Motor neuron (in vitro differentiated cells): ENCODE results near the gene MTMR3. TPM values are rescaled to one million over a fixed set of nuclear protein-coding genes. Genes with fewer than 3 reads are reported as not detected.
"Not testable (repeated sequence)": the region's sequence is repeated elsewhere in the genome, so short reads cannot be mapped to it uniquely, and the experiment has no call there.

ENCODE experiments used
- ATAC-seq, 8 experiments: fragments of 200-7000 bp; cut with Tn5 transposase; replicated peaks in 6 of 8; 2 replicates each; pipeline ENCODE4 v1.8.0; 2021; ENCODE audit warnings: mild to moderate bottlenecking in 8 of 8, moderate library complexity in 8 of 8
- H3K27ac ChIP-seq, 2 donors: fragments of 250-450 bp; sonication (Bioruptor Pico); 2 replicates each; pipeline ENCODE4 v1.9.0; 2021; ENCODE audit warnings: antibody characterized with exemption in 2 of 2, mild to moderate bottlenecking in 2 of 2, moderate library complexity in 1 of 2
- H3K4me1 ChIP-seq, 2 donors: fragments of 250-450 bp; sonication (Bioruptor Pico); replicated peaks in 1 of 2; 2 replicates each; pipeline ENCODE4 v1.6.1; 2021; ENCODE audit warnings: antibody characterized with exemption in 2 of 2, mild to moderate bottlenecking in 2 of 2, moderate library complexity in 1 of 2
- H3K4me3 ChIP-seq, 5 donors: fragments of 250-450 bp; sonication (Bioruptor Pico); 2 replicates each; pipeline ENCODE4 v1.9.0; 2021; ENCODE audit warnings: antibody characterized with exemption in 5 of 5, mild to moderate bottlenecking in 5 of 5, moderate library complexity in 4 of 5
- WGBS, 10 experiments: fragments of 450-650 bp; shearing (Covaris generic); methylation state at CpG; one replicate each; pipeline ENCODE4 v1.0.0; 2022; 5-methylcytosine and 5-hydroxymethylcytosine counted together
- in situ Hi-C, 9 experiments: fragments of 400-800 bp; cut with MboI; loops; one replicate each; pipeline ENCODE4 v1.15.0; 2021; ENCODE audit warnings: low sequenced_read_pairs in 9 of 9, low pct_unique_long_range_greater_than_20kb in 2 of 9; ENCODE audit not compliant: unreplicated experiment in 9 of 9
- total RNA-seq, 8 experiments: library from RNA; unstranded; fragments of 300-600 nt; gene quantifications; 2 replicates each; pipeline versions ENCODE4 v1.2.3 to v1.2.4, GENCODE V29; 2022

Gene MTMR3
- total RNA-seq, 8 experiments from 2014 or later = 16.9 to 50.3 (median 21.6) TPM

DNA sequence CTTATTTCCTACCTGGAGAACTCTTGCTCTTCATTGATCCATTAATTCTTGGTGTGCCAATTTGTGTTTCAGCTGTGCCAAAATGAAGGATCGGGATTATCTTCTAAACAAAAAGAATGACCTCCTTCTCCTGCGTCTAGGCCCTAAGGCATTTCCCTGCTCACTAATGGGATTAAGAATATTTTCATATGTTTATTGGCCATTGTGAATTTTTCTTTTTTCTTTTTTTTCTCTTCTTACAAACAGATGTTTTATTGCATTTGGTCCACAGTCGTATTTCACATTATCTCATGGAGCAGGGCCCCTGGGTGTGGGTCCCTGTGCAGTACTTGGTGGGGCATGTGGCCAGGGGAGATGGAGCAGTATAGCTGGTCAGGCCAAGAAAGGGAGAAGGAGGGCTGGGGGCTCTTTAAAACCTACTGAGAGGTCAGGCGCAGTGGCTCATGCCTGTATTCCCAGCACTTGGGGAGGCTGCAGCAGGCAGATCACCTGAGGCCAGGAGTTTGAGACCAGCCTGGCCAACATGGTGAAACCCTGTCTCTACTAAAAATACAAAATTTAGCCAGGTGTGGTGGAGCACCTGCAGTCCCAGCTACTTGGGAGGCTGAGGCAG, 162.0 kb downstream of the MTMR3 start:
- ATAC-seq = peak in 3 of 8 experiments; percentile 9 to 39 (median 17)
- WGBS, 10 experiments = 17 to 100% (median 72%) methylated on average over 1 to 4 of the region's 4 CpGs
- in situ Hi-C loops = no loop called here
- Histone ChIP-seq H3K4me3 (no peak overlapping the region), H3K27ac (no peak overlapping the region), H3K4me1 (no peaks in the 10 kb centered on the region)

DNA sequence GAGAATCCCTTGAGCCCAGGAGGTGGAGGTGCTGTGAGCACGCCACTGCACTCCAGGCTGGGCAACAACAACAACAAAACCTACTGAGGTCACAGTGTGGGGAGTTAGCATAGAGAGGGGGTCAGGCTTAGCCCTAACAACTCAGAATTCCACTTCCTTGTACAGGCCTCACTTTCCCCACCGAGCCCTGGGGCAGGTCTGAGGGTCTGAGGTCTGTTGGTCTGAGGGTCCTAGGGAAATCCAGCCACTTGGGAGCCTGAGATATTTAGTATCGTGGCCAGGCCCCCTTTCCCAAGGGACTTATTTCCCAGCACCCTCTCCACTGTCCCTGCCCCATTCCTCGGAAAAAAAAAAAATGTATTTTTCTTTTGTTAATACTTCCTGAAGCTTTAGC, 162.5 kb downstream of the MTMR3 start:
- in situ Hi-C loops = no loop called here
- no peaks in the 10 kb centered on the region for H3K4me1 ChIP-seq
- WGBS, 10 experiments = 50 to 78% (median 75%) methylated on average over 1 to 2 of the region's 4 CpGs; no CpG with 5 or more reads in 7 of the 10 experiments
- no peak overlapping the region for H3K4me3 ChIP-seq
- ATAC-seq = no peak
- no peak overlapping the region for H3K27ac ChIP-seq

DNA sequence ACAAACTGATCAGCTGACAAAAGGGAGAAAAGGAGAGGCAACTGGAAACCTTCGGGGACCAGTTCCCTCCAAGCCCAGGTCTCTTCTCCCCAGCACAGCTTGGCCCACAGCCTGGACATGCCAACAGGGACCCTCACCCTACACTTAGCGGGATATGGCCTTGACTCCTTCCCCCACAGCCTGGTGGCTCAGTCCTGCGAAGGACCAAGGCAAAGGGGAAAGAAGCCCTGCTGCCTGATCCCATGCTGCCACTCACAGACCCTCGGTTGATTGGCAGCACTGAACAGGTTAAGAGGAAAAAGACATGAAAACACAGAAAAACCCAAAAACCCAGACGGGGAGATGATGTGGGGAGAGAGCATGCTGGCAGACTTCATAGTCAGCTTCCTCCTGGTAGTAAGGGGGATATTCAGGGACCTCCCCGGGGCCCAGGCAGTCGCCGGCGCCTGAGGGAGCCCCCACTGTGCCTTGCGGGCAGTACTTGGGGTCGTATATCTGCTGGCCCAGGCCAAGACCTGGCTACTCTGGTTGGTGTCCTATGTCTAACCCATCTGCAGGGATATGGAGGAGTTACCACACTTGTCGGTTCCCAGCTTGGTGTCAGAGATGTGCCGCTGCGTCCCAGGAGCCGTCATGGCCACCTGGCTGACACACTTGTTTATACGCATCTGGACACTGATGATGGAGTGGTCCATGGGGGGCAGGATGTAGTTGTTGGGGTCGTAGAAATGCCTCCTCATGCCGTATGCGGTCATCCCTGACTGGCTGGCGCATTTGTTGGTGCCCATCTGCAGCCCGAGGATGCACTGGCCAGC, 163.1 kb downstream of the MTMR3 start:
- in situ Hi-C loops = no loop called here
- Histone ChIP-seq H3K4me3 (no peak overlapping the region), H3K4me1 (no peaks in the 10 kb centered on the region), H3K27ac (no peak overlapping the region)
- WGBS, 10 experiments = 61 to 100% (median 85%) methylated on average over 1 to 9 of the region's 21 CpGs; no CpG with 5 or more reads in 2 of the 10 experiments
- ATAC-seq = no peak

DNA sequence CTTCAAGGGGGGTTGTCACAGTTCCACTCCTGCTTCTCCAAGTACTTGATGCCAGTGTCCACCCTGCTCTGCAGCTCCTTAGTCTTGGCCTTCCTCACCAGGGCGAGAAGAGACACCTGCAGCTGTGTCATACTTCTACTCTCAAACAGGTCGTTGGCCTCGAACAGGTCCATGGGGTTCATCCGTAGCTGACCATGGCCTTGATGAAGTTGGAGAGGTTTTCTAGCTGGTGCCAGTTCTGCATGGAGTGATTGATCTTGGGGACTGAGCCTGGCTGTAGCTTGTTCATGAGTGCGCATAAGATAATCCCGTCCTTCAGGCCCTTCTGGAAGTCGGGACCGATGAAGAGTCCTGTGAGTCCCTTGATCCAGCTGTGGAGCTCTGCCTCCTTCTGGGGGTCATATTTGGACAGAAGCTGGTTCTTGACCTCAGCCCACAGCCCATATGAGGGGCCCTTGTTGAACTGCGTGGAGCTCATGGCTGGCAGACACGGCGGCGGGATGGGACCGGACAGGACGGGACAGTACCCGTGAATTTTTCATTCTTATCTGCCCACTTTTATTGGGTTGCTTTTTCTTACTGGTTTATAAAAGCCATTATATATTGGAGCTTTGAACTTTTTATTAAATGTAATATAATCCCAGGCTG, 163.9 kb downstream of the MTMR3 start:
- 79 to 96% (median 92%) methylated on average over 1 to 8 of the region's 15 CpGs; no CpG with 5 or more reads in 3 of the 10 experiments for WGBS, 10 experiments
- no peaks in the 10 kb centered on the region for H3K4me1 ChIP-seq
- in situ Hi-C loops = no loop called here
- no peak overlapping the region for H3K4me3 ChIP-seq
- no peak for ATAC-seq
- H3K27ac ChIP-seq = no peak overlapping the region

DNA sequence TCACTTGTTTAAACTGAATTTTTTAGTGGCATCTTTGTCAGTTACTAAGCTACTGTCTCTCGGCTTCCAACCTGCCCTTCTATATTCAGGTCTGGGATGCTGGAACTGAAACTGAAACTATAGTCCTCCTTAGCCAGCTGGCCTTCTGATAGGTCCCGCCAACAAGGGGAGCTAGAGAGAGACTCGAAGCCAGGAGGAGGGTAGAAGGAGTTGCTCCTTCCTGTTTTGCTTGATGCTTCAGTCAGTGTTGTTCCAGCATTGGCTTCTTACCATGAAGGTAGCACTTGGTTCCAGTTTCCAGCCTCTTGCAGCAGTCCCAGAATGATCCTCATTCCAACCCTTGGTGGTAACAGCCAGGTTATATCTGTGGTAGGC, 164.4 kb downstream of the MTMR3 start:
- 47 to 100% (median 80%) methylated on average over 1 to 3 of the region's 3 CpGs; no CpG with 5 or more reads in 3 of the 10 experiments for WGBS, 10 experiments
- no peak overlapping the region for H3K4me3 ChIP-seq
- no peaks in the 10 kb centered on the region for H3K4me1 ChIP-seq
- no peak overlapping the region for H3K27ac ChIP-seq
- in situ Hi-C loops = no loop called here
- peak in 1 of 8 experiments; percentile 16 for ATAC-seq

DNA sequence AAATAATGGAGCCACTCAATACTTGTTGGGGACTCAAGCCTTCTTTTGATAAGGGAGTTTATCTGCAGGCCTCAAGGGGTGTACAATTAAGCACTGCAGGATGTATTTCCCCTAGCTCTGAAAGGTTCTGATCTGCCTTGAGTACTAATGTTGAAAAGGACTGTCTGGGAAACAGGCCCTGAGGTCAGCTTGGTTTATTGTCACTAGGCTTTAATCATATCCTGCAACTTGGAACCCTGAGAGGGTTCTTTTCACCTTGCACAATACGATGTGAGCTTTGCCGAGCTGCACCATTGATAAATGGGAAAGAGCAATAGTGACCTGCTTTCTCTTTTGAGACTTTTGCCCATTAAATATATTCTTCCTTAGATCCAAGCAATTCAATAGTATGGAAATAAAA, 165.7 kb downstream of the MTMR3 start:
- no peak overlapping the region for H3K4me3 ChIP-seq
- H3K4me1 ChIP-seq = no peaks in the 10 kb centered on the region
- in situ Hi-C loops = no loop called here
- ATAC-seq = no peak
- H3K27ac ChIP-seq = no peak overlapping the region
- WGBS, 10 experiments = 30 to 80% (median 66%) methylated on average over 1 to 2 of the region's 2 CpGs

DNA sequence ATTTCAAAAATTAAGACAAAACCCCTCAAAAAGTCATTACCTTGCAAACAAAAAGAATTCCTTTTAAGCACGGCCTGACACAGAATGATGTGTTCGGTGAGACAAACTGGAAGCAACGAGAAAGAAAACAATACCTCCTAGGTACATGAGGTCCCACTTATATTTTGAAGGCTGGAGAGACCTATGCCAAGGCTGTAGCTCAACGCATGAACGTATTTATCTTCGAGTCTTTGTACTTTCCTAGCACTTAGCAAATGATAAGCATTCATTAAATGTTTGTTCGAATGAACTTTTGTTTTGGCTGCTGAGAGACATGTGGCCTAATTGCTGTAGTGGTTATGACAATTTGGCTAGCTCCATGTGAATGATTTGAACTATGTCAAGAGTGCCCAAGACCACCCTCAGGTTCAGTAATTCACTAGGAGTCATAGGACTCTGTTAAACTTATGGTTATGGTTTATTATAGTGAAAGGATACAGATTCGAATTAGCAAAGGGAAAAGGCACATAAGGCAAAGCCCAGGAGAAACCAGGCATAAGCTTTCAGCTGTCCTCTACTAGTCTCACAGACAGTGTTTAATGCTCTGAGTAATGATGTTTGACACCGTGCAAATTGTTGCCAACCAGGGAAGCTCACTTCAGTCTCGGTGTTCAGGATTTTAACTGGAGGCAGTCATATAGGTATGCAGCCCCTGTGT, 171.2 kb downstream of the MTMR3 start:
- Histone ChIP-seq H3K4me3 (no peak overlapping the region), H3K27ac (no peak overlapping the region), H3K4me1 (no peaks in the 10 kb centered on the region)
- WGBS, 10 experiments = 35 to 93% (median 83%) methylated on average over 3 to 10 of the region's 10 CpGs
- in situ Hi-C loops = no loop called here
- ATAC-seq = no peak

DNA sequence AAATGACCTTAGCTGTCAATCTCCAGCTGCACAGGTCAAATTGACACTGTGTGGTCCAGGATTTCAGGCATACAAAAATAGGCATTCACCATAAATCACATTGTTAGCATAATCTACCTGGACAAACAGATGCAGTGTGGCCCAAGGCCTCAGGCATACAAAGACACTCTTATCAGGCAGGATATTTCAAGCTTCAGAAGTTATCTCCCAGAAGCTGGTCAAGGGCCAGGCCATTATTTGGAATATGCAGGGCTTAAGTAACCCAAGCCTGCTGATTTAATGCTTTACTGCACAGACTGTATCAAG, 171.7 kb downstream of the MTMR3 start:
- Histone ChIP-seq H3K4me1 (no peaks in the 10 kb centered on the region), H3K4me3 (no peak overlapping the region), H3K27ac (no peak overlapping the region)
- no peak for ATAC-seq
- in situ Hi-C loops = no loop called here

DNA sequence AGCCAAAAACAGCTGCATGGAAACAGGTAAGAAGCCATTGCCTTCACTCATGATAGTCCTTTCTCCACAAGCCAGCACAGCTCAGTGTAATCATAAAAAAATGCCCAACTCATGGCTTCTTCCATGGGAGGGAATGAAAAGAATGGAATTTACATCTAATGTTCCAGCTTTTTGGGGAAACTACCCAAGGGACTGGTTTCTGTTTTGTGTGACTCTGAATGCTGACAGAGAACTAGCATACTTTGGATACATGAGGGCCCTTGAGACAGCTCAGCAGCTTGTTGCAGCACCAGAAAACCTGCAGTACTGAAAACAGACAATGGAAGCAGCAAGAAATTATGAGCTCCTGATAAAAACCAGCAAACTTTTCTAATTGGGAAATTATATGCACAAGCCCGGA, 173.0 kb downstream of the MTMR3 start:
- no peak overlapping the region for H3K4me3 ChIP-seq
- no peak overlapping the region for H3K27ac ChIP-seq
- in situ Hi-C loops = no loop called here
- 33 to 100% (median 78%) methylated on average over 1 of the region's 1 CpG; no CpG with 5 or more reads in 2 of the 10 experiments for WGBS, 10 experiments
- H3K4me1 ChIP-seq = no peaks in the 10 kb centered on the region
- no peak for ATAC-seq

DNA sequence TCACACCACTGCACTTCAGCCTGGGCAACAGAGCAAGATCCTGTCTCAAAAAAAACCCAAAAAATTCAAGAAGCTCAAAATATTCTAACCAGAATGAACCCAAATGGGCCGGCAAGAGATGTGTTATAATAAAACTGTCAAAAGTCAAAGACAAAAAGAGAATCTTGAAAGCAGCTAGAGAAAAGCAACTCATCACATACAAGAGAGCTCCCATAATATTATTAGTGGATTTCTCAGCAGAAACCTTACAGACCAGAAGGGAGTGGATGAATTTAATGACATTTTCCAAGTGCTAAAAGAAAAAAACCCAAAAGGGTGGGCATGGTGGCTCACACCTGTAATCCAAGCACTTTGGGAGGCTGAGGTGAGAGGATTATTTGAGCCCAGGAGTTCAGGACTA, 174.4 kb downstream of the MTMR3 start:
- in situ Hi-C loops = no loop called here
- 50 to 100% (median 89%) methylated on average over 1 of the region's 1 CpG; no CpG with 5 or more reads in 1 of the 10 experiments for WGBS, 10 experiments
- Histone ChIP-seq H3K27ac (no peak overlapping the region), H3K4me1 (no peaks in the 10 kb centered on the region), H3K4me3 (no peak overlapping the region)
- ATAC-seq = no peak

DNA sequence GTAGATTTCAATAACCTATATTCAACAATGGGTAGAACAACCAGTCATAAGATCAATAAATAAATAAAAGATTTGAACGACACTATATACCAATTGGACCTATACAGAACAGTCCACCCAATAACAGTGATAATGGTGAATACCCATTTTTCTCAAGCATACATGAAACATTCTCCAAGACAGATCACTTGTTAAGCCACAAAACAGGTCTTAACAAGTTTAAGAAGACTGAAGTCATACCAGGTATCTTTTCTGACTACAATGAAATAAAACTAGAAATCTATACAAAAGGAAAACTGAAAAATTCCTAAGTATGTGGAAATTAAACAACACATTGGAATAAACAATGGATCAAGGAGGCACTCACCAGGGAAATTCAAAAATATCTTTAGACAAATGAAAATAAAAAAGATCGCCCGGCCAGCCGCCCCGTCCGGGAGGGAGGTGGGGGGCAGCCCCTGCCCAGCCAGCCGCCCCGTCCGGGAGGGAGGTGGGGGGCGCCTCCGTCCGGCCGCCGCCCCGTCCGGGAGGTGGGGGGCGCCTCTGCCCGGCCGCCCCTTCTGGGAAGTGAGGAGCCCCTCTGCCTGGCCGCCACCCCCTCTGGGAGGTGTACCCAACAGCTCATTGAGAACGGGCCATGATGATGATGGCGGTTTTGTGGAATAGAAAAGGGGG, 176.5 kb downstream of the MTMR3 start:
- H3K27ac ChIP-seq, in situ Hi-C loops, H3K4me1 ChIP-seq, H3K4me3 ChIP-seq, ATAC-seq: not testable (repeated sequence)
- WGBS, 10 experiments = 27 to 89% (median 73%) methylated on average over 1 to 2 of the region's 22 CpGs; no CpG with 5 or more reads in 1 of the 10 experiments

DNA sequence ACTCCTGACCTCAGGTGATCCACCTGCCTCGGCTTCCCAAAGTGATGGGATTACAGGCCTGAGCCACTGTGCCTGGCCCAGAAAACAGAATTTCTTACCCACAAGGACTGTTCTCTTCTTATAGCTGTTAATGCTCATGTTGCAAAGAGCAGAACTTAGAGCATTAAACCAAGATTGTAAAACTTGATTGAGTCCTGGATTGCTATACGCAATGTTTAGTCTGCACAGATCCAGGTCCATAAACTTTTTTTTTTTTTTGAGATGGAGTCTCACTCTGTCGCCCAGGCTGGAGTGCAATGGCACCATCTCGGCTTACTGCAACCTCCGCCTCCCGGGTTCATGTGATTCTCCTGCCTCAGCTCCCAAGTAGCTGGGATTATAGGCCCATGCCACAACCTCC, 178.1 kb downstream of the MTMR3 start:
- H3K4me1 ChIP-seq, in situ Hi-C loops, ATAC-seq, H3K27ac ChIP-seq, H3K4me3 ChIP-seq: not testable (repeated sequence)
- WGBS, 10 experiments = 85 to 100% (median 99%) methylated on average over 2 to 5 of the region's 6 CpGs; no CpG with 5 or more reads in 2 of the 10 experiments

DNA sequence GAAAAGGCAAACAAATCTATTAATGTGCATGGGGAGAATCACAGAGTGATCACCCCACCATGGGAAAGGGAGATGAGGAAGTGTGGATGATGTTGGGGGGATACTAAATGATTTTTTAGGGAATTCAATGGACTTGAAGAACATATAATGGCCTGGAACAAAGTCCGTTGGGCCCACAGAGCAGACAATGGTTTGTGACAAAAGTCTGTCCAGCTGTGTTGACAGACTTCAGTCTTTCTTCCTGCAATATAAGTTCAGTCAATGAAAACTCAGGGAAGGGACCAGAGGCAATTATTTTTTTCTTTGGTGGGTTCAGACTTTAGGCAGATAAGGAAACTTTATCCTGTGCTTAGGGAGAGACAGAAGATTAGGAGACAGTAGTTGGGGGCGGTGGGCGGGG, 179.3 kb downstream of the MTMR3 start:
- 0 to 83% (median 37%) methylated on average over 1 to 3 of the region's 3 CpGs; no CpG with 5 or more reads in 2 of the 10 experiments for WGBS, 10 experiments
- Histone ChIP-seq H3K27ac (no peak overlapping the region), H3K4me1 (no peaks in the 10 kb centered on the region), H3K4me3 (no peak overlapping the region)
- ATAC-seq = no peak
- in situ Hi-C loops = no loop called here
